Measurements from ENCODE around the gene C2CD2L. TPM values are rescaled to one million over a fixed set of nuclear protein-coding genes. Genes with fewer than 3 reads are reported as not detected.

C2CD2L gene
- total RNA-seq, 1 experiment from 2014 or later = 5.6 TPM

DNA sequence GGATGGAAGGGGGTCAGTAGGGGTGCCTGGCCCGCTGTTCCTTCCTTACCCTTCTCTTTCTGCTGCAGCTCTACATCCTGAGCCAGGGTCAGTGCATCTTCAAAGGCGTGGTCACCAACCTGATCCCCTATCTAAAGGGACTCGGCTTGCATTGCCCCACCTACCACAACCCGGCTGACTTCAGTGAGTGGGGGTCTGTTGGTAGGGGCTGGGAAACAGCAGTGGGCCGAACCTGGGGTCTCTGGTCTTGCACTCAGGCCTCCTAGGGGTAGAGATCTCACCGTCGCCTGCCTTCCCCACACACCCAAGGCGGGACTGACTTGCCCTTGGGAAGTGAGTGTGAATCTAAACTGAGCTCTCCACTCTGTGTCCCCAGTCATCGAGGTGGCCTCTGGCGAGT is 49.4 kb downstream of the C2CD2L start:
- Histone ChIP-seq H2AK5ac (ENCODE audit: insufficient read length, low read length) (no peak overlapping the region), H3K79me2 (ENCODE audit: insufficient read depth, low read length) (no peaks in the 10 kb centered on the region), H2AFZ (ENCODE audit: low read length) (no peak overlapping the region), H3T11ph (ENCODE audit: low read length) (no peak overlapping the region), H2BK5ac (ENCODE audit: insufficient read length, low read length) (no peak overlapping the region), H3K4ac (ENCODE audit: low read depth, low read length) (no peak overlapping the region), H4K91ac (ENCODE audit: insufficient read length, low read depth, low read length) (no peak overlapping the region), H3K4me2 (ENCODE audit: insufficient read depth, insufficient read length, low read length) (no peak overlapping the region), H3K27me3 (ENCODE audit: insufficient read depth, low read length) (no peaks in the 10 kb centered on the region), H3K27ac (ENCODE audit: insufficient read length, low read depth, low read length) (no peak overlapping the region), H3K18ac (ENCODE audit: insufficient read length, low read depth, low read length) (no peak overlapping the region), H4K20me1 (ENCODE audit: control insufficient read depth, insufficient read depth, insufficient read length) (no peaks in the 10 kb centered on the region), H3K4me1 (ENCODE audit: insufficient read depth, low read length) (no peaks in the 10 kb centered on the region), H2BK120ac (ENCODE audit: low read depth, low read length, poor library complexity, severe bottlenecking) (no peak overlapping the region), H4K8ac (replicated peaks; ENCODE audit: insufficient read length, low read depth, low read length) (no peak overlapping the region), H2BK12ac (ENCODE audit: insufficient read length, low read depth, low read length) (no peak overlapping the region), H3K23me2 (ENCODE audit: insufficient read length, low read depth, low read length, poor library complexity, severe bottlenecking) (no peaks in the 10 kb centered on the region), H3K56ac (ENCODE audit: insufficient read length, low read depth, low read length) (no peak overlapping the region), H3K23ac (ENCODE audit: insufficient read length, low read depth, low read length) (no peak overlapping the region), H3K9me3 (ENCODE audit: control insufficient read depth, low read depth, low read length) (no peaks in the 10 kb centered on the region), H3K9ac (ENCODE audit: extremely low read depth, insufficient read length, low read length) (no peak overlapping the region), H2BK20ac (ENCODE audit: low read depth, low read length, poor library complexity, severe bottlenecking) (no peak overlapping the region), H3K14ac (ENCODE audit: insufficient read depth, low read length) (no peak overlapping the region), H4K5ac (ENCODE audit: insufficient read length, low read depth, low read length) (no peak overlapping the region), H2BK15ac (ENCODE audit: low read depth, low read length) (no peak overlapping the region), H3K79me1 (ENCODE audit: insufficient read depth, low read depth, low read length, poor library complexity, severe bottlenecking) (no peaks in the 10 kb centered on the region)
- no peak overlapping the region for H3K4me3 Mint-ChIP-seq
- no peaks in the 10 kb centered on the region for H3K36me3 Mint-ChIP-seq (ENCODE audit: insufficient read depth in 1 of 3, low read depth in 3 of 3)
- H3K4me1 Mint-ChIP-seq = peaks cover 13 to 20% of the 10 kb centered on the region in 2 experiments
- TF ChIP-seq, protein P1, sequence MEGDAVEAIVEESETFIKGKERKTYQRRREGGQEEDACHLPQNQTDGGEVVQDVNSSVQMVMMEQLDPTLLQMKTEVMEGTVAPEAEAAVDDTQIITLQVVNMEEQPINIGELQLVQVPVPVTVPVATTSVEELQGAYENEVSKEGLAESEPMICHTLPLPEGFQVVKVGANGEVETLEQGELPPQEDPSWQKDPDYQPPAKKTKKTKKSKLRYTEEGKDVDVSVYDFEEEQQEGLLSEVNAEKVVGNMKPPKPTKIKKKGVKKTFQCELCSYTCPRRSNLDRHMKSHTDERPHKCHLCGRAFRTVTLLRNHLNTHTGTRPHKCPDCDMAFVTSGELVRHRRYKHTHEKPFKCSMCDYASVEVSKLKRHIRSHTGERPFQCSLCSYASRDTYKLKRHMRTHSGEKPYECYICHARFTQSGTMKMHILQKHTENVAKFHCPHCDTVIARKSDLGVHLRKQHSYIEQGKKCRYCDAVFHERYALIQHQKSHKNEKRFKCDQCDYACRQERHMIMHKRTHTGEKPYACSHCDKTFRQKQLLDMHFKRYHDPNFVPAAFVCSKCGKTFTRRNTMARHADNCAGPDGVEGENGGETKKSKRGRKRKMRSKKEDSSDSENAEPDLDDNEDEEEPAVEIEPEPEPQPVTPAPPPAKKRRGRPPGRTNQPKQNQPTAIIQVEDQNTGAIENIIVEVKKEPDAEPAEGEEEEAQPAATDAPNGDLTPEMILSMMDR (conservative IDR thresholded peaks at IDR 0.05) = no peak; the same call in 2 of the 3 replicates
- no peak for DNase-seq
- no peaks in the 10 kb centered on the region for H3K9me3 Mint-ChIP-seq
- H3K27ac Mint-ChIP-seq = no peak overlapping the region
- H3K27me3 Mint-ChIP-seq (ENCODE audit: low read depth) = peaks cover 31% of the 10 kb centered on the region
- no CpG with 5 or more reads among the region's 10 CpGs for WGBS (ENCODE audit: extremely low coverage, insufficient read length, low lambda C conversion rate)

All from H9 (cell line).